ENCODE measurements around the gene HGS. TPM values are rescaled to one million over a fixed set of nuclear protein-coding genes. Genes with fewer than 3 reads are reported as not detected.

Gene HGS
- total and polyA plus RNA-seq, 2 of the 8 experiments (the other 6 are each of a cell fraction or from before 2014, with no cell fraction given), result 80.8 to 99.7 TPM

GRCh38 chr17:81646869-81647600 lies 36.8 kb upstream of the HGS start:
- Histone ChIP-seq H3K4me2 (ENCODE audit: insufficient read depth in 1 of 2, low read depth in 2 of 2, low read length in 2 of 2) (peak overlapping the region in 1 of 2 experiments; percentile 76; a peak in 2 of 4 replicates), H3K23ac (ENCODE audit: insufficient read length) (no peak overlapping the region), H3K4me3 (ENCODE audit: extremely low read depth in 1 of 4, insufficient read depth in 2 of 4, low read depth in 3 of 4, low read length in 4 of 4) (no peak overlapping the region), H4K91ac (replicated peaks; ENCODE audit: insufficient read length, low read length) (peak overlapping the region; percentile 18), H3K56ac (replicated peaks; ENCODE audit: insufficient read length, low read depth, low read length) (no peak overlapping the region), H2AFZ (ENCODE audit: low read length) (no peak overlapping the region), H3K79me2 (ENCODE audit: control insufficient read depth in 1 of 2, insufficient read depth in 2 of 2, low read length in 2 of 2) (no peaks in the 10 kb centered on the region), H2BK12ac (ENCODE audit: low read depth, low read length) (0 out of 2 replicates have a peak overlapping the region, but pooled peaks have one; percentile 20), H3K27me3 (replicated peaks in 1 of 4; ENCODE audit: control insufficient read depth in 3 of 4, extremely low read depth in 1 of 4, insufficient read depth in 3 of 4, low read length in 3 of 4) (peaks cover 2 to 15% (median 9%) of the 10 kb centered on the region in 4 experiments; a peak in 5 of 7 replicates), H2BK20ac (ENCODE audit: low read length) (no peak overlapping the region), H3K36me3 (ENCODE audit: control insufficient read depth in 2 of 4, insufficient read depth in 4 of 4, low read length in 3 of 4) (peaks cover 0 to 3% (median 1%) of the 10 kb centered on the region in 4 experiments; a peak in 3 of 8 replicates), H2BK5ac (ENCODE audit: low read depth, low read length) (no peak overlapping the region), H3K27ac (ENCODE audit: low read depth, low read length) (no peak overlapping the region), H3K23me2 (ENCODE audit: low read depth, low read length) (peaks cover 10% of the 10 kb centered on the region), H4K20me1 (replicated peaks in 1 of 2; ENCODE audit: control insufficient read depth in 1 of 2, insufficient read depth in 2 of 2, low read length in 2 of 2) (peaks cover 0 to 2% of the 10 kb centered on the region in 2 experiments), H2AK5ac (ENCODE audit: low read depth, low read length) (no peak overlapping the region), H3K9ac (replicated peaks in 1 of 4; ENCODE audit: extremely low read depth in 1 of 4, low read depth in 3 of 4, low read length in 3 of 4) (no peak overlapping the region), H3K18ac (ENCODE audit: extremely low read depth, low read length) (no peak overlapping the region; the same call in 1 of the 2 replicates), H2BK120ac (replicated peaks; ENCODE audit: low read depth, low read length) (no peak overlapping the region), H3K14ac (ENCODE audit: insufficient read length) (no peak overlapping the region), H3K79me1 (ENCODE audit: low read depth, low read length) (peaks cover 6% of the 10 kb centered on the region), H3K4ac (replicated peaks; ENCODE audit: insufficient read length, low read depth, low read length) (no peak overlapping the region), H4K5ac (ENCODE audit: insufficient read length, low read depth, low read length) (no peak overlapping the region), H3K4me1 (replicated peaks in 1 of 4; ENCODE audit: control insufficient read depth in 3 of 4, insufficient read depth in 4 of 4, low read length in 3 of 4) (peaks cover 0 to 14% (median 1%) of the 10 kb centered on the region in 4 experiments; a peak in 4 of 7 replicates), H4K8ac (ENCODE audit: extremely low read depth, insufficient read depth, low read length) (peak overlapping the region; percentile 89; the same call in 1 of the 2 replicates), H2BK15ac (ENCODE audit: low read length) (peak overlapping the region; percentile 23; the same call in 1 of the 2 replicates), H3K9me3 (ENCODE audit: insufficient read depth in 2 of 2, low read depth in 1 of 2, low read length in 1 of 2) (no peaks in the 10 kb centered on the region)
- FAIRE-seq, result no peak
- ChIA-PET CTCF (ENCODE audit: partially characterized antibody) (interaction anchor here (0.9 to 3.5 kb wide), 7 partner anchors 11 to 29 kb away, joined by 3 to 9 read pairs (median 3); no protein-coding TSS in a partner anchor), POLR2A (ENCODE audit: partially characterized antibody) (interaction anchor here (0.6 to 4.4 kb wide), 12 partner anchors 10 to 154 kb away, joined by 3 to 23 read pairs (median 6); partner anchors contain the start of genes ARL16, FAAP100, HGS and NPLOC4)
- 80% methylated on average over 12 of the region's 12 CpGs; no CpG with 5 or more reads in 1 of the 2 experiments for WGBS, 2 experiments (ENCODE audit: extremely low coverage in 1 of 2, insufficient coverage in 1 of 2, insufficient read length in 1 of 2, insufficient replicate concordance in 2 of 2, low coverage in 1 of 2, low lambda C conversion rate in 2 of 2, missing lambda C conversion rate in 1 of 2)
- no peak for DNase-seq (ENCODE audit: low read depth in 1 of 2, low spot score in 2 of 2)
- TF ChIP-seq FOSL1 (IDR thresholded peaks at IDR 0.05; ENCODE audit: insufficient read depth, low read depth, low read length) (no peak), HDAC2 (IDR thresholded peaks at IDR 0.05; ENCODE audit: borderline replicate concordance in 1 of 2, low read depth in 2 of 2, low read length in 2 of 2) (no peak), HDAC6 (IDR thresholded peaks at IDR 0.05; ENCODE audit: low read depth, low read length) (no peak), TAF1 (IDR thresholded peaks at IDR 0.05; ENCODE audit: low read depth, low read length) (no peak), RNF2 (IDR thresholded peaks at IDR 0.05; ENCODE audit: borderline replicate concordance, low read depth, low read length, missing control alignments, poor library complexity, severe bottlenecking) (no peak), SIN3A (conservative IDR thresholded peaks at IDR 0.05 in 1 of 2, IDR thresholded peaks at IDR 0.05 in 1 of 2; ENCODE audit: low read depth in 1 of 2, low read length in 2 of 2) (no peak), E2F6 (IDR thresholded peaks at IDR 0.05) (no peak), POLR2A (IDR thresholded peaks at IDR 0.05; ENCODE audit: control extremely low read depth in 1 of 2, low read depth in 2 of 2, low read length in 2 of 2) (no peak), CEBPB (IDR thresholded peaks at IDR 0.05; ENCODE audit: low read depth, low read length) (no peak), BACH1 (IDR thresholded peaks at IDR 0.05; ENCODE audit: low read length) (no peak)

Data from H1 (cell line).